ENCODE data around the gene UST. TPM values are rescaled to one million over a fixed set of nuclear protein-coding genes. Genes with fewer than 3 reads are reported as not detected.
"Not testable (repeated sequence)": the region's sequence is repeated elsewhere in the genome, so short reads cannot be mapped to it uniquely, and the experiment has no call there.

Gene UST
- total RNA-seq, 1 donor from 2014 or later: 23.2 TPM

- H3K9me3 Mint-ChIP-seq (ENCODE audit: unreplicated experiment): no peaks in the 10 kb centered on the region
- H3K27me3 Mint-ChIP-seq (ENCODE audit: unreplicated experiment): no peaks in the 10 kb centered on the region
- H3K4me3 Mint-ChIP-seq (ENCODE audit: unreplicated experiment): no peak overlapping the region
- peaks cover 10% of the 10 kb centered on the region for H3K4me1 Mint-ChIP-seq (ENCODE audit: unreplicated experiment)
- H3K27ac Mint-ChIP-seq (ENCODE audit: unreplicated experiment): no peak overlapping the region
- TF ChIP-seq, protein P1, sequence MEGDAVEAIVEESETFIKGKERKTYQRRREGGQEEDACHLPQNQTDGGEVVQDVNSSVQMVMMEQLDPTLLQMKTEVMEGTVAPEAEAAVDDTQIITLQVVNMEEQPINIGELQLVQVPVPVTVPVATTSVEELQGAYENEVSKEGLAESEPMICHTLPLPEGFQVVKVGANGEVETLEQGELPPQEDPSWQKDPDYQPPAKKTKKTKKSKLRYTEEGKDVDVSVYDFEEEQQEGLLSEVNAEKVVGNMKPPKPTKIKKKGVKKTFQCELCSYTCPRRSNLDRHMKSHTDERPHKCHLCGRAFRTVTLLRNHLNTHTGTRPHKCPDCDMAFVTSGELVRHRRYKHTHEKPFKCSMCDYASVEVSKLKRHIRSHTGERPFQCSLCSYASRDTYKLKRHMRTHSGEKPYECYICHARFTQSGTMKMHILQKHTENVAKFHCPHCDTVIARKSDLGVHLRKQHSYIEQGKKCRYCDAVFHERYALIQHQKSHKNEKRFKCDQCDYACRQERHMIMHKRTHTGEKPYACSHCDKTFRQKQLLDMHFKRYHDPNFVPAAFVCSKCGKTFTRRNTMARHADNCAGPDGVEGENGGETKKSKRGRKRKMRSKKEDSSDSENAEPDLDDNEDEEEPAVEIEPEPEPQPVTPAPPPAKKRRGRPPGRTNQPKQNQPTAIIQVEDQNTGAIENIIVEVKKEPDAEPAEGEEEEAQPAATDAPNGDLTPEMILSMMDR (IDR thresholded peaks at IDR 0.05; ENCODE audit: unreplicated experiment): no peak
- no peaks in the 10 kb centered on the region for H3K36me3 Mint-ChIP-seq (ENCODE audit: low read depth, unreplicated experiment)
- no peak for DNase-seq (ENCODE audit: low spot score)
Measured at GRCh38 chr6:148878683-148879082, 131.9 kb downstream of the UST start.

- H3K27me3 Mint-ChIP-seq (ENCODE audit: unreplicated experiment); H3K36me3 Mint-ChIP-seq (ENCODE audit: low read depth, unreplicated experiment); H3K4me3 Mint-ChIP-seq (ENCODE audit: unreplicated experiment); H3K9me3 Mint-ChIP-seq (ENCODE audit: unreplicated experiment); DNase-seq (ENCODE audit: low spot score); H3K27ac Mint-ChIP-seq (ENCODE audit: unreplicated experiment): not testable (repeated sequence)
- H3K4me1 Mint-ChIP-seq (ENCODE audit: unreplicated experiment): peaks cover 10% of the 10 kb centered on the region
Measured at GRCh38 chr6:148880742-148881141, 133.9 kb downstream of the UST start.

DNA sequence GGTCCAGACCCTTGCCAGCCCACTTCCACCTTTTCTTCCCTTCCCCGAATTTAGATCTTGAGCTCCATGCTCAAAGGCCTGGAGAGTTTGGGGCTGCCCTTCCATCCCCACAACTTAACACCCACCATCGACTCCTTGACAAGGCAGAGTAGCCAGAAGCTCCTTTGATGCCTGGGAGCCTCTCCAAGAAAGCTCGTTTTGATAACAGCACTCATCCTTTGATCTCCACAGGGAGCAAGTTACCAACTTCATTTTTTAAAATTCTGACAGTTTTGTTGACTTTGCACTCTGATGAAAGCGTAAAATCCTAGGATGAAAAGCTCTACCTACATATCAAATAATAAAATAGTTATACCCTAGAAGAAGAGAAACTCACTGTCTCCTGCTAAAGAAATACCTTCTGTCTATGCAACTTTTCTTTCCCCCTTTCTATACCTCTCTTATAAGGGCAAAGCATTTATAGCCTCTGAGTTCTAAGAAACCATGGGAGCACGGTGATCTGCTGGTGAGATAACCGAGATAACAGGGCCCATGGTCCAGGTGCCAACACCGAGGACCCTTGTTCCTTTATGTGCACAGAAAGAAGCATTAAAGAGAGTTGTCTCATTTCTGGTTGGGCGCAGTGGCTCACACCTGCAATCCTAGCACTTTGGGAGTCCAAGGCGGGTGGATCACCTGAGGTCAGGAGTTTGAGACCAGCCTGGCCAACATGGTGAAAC lies 134.9 kb downstream of the UST start:
- H3K9me3 Mint-ChIP-seq (ENCODE audit: unreplicated experiment): no peaks in the 10 kb centered on the region
- H3K27ac Mint-ChIP-seq (ENCODE audit: unreplicated experiment): peak overlapping the region; percentile 48
- peaks cover 10% of the 10 kb centered on the region for H3K4me1 Mint-ChIP-seq (ENCODE audit: unreplicated experiment)
- no peaks in the 10 kb centered on the region for H3K36me3 Mint-ChIP-seq (ENCODE audit: low read depth, unreplicated experiment)
- TF ChIP-seq, protein P1 (IDR thresholded peaks at IDR 0.05; ENCODE audit: unreplicated experiment): no peak
- no peaks in the 10 kb centered on the region for H3K27me3 Mint-ChIP-seq (ENCODE audit: unreplicated experiment)
- H3K4me3 Mint-ChIP-seq (ENCODE audit: unreplicated experiment): no peak overlapping the region
- DNase-seq (ENCODE audit: low spot score): no peak

DNA sequence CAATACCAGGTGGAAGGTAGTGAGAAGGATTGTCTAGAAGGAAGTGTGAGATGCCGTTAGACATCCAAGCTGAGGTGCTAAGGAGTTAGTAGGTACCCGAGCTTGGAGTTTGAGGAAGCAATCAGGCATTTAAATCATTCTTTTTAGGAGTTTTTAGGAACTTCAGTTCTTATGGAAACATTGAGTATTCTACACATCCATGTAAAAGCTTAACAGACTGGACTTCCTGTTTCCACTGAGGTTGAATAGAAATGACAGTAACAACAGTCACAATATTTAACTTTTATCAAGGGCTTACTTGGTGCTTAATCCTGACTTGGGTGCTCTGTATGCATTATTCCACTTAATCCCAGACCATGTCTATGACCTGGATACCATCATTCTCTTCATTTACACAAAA lies 136.4 kb downstream of the UST start:
- no peak overlapping the region for H3K27ac Mint-ChIP-seq (ENCODE audit: unreplicated experiment)
- peaks cover 16% of the 10 kb centered on the region for H3K4me1 Mint-ChIP-seq (ENCODE audit: unreplicated experiment)
- H3K27me3 Mint-ChIP-seq (ENCODE audit: unreplicated experiment): no peaks in the 10 kb centered on the region
- TF ChIP-seq, protein P1 (IDR thresholded peaks at IDR 0.05; ENCODE audit: unreplicated experiment): no peak
- peaks cover 7% of the 10 kb centered on the region for H3K36me3 Mint-ChIP-seq (ENCODE audit: low read depth, unreplicated experiment)
- H3K9me3 Mint-ChIP-seq (ENCODE audit: unreplicated experiment): no peaks in the 10 kb centered on the region
- no peak overlapping the region for H3K4me3 Mint-ChIP-seq (ENCODE audit: unreplicated experiment)
- no peak for DNase-seq (ENCODE audit: low spot score)

- Mint-ChIP-seq H3K9me3 (ENCODE audit: unreplicated experiment) (no peaks in the 10 kb centered on the region), H3K27me3 (ENCODE audit: unreplicated experiment) (no peaks in the 10 kb centered on the region), H3K4me1 (ENCODE audit: unreplicated experiment) (peaks cover 16% of the 10 kb centered on the region), H3K27ac (ENCODE audit: unreplicated experiment) (no peak overlapping the region), H3K36me3 (ENCODE audit: low read depth, unreplicated experiment) (peaks cover 8% of the 10 kb centered on the region), H3K4me3 (ENCODE audit: unreplicated experiment) (no peak overlapping the region)
- TF ChIP-seq, protein P1 (IDR thresholded peaks at IDR 0.05; ENCODE audit: unreplicated experiment): no peak
- no peak for DNase-seq (ENCODE audit: low spot score)
Measured at GRCh38 chr6:148884461-148884860, 137.6 kb downstream of the UST start.
